Stimulated activated CD8-positive, alpha-beta memory T cell treated with anti-CD3 and anti-CD28 coated beads, Interleukin-7, amount 100 ng/mL, for 24 hours (primary cell): ENCODE measurements around the gene ODF4.
"Not testable (repeated sequence)": the region's sequence is repeated elsewhere in the genome, so short reads cannot be mapped to it uniquely, and the experiment has no call there.

Source experiments
- DNase-seq: peaks from one replicate; pipeline ENCODE4 v3.0.0-alpha.2; 2020; ENCODE audit warnings: low read depth

The ODF4 gene

GRCh38 chr17:8326511-8327302 lies 12.9 kb upstream of the ODF4 start:
- no peak for DNase-seq

- DNase-seq: no peak
Measured at GRCh38 chr17:8327303-8327649, 12.4 kb upstream of the ODF4 start.

- DNase-seq: no peak
Measured at GRCh38 chr17:8332128-8332527, 7.5 kb upstream of the ODF4 start.

GRCh38 chr17:8332688-8333087 lies 7.0 kb upstream of the ODF4 start:
- DNase-seq: no peak

GRCh38 chr17:8333281-8333680 lies 6.4 kb upstream of the ODF4 start:
- DNase-seq: no peak

GRCh38 chr17:8337802-8338752 lies 1.6 kb upstream of the ODF4 start:
- DNase-seq: no peak

- no peak for DNase-seq
Measured at GRCh38 chr17:8338753-8339140, 893 bp upstream of the ODF4 start.

- DNase-seq: no peak
Measured at GRCh38 chr17:8341456-8341855, 1.8 kb downstream of the ODF4 start.

GRCh38 chr17:8345052-8345690 lies 5.5 kb downstream of the ODF4 start:
- DNase-seq: no peak

- DNase-seq: no peak
Measured at GRCh38 chr17:8345951-8346665, 6.5 kb downstream of the ODF4 start.

- not testable (repeated sequence) for DNase-seq
Measured at GRCh38 chr17:8347001-8347400, 7.4 kb downstream of the ODF4 start.

GRCh38 chr17:8350339-8350738 lies 10.7 kb downstream of the ODF4 start:
- no peak for DNase-seq

GRCh38 chr17:8353736-8354135 lies 14.1 kb downstream of the ODF4 start:
- no peak for DNase-seq

- DNase-seq: no peak
Measured at GRCh38 chr17:8354236-8354635, 14.6 kb downstream of the ODF4 start.

GRCh38 chr17:8357910-8358309 lies 18.3 kb downstream of the ODF4 start:
- no peak for DNase-seq

GRCh38 chr17:8359769-8360168 lies 20.1 kb downstream of the ODF4 start:
- DNase-seq: no peak

- DNase-seq: no peak
Measured at GRCh38 chr17:8360260-8360659, 20.6 kb downstream of the ODF4 start.

GRCh38 chr17:8360751-8361150 lies 21.1 kb downstream of the ODF4 start:
- DNase-seq: no peak

- DNase-seq: no peak
Measured at GRCh38 chr17:8362651-8363332, 23.2 kb downstream of the ODF4 start.

GRCh38 chr17:8365143-8365542 lies 25.5 kb downstream of the ODF4 start:
- DNase-seq: no peak

- no peak for DNase-seq
Measured at GRCh38 chr17:8366231-8366630, 26.6 kb downstream of the ODF4 start.

- DNase-seq: no peak
Measured at GRCh38 chr17:8368193-8368592, 28.6 kb downstream of the ODF4 start.
